NCI-H1417 (cell line): Measurements from ENCODE around the gene SLC5A1.
"Not testable (repeated sequence)": the region's sequence is repeated elsewhere in the genome, so short reads cannot be mapped to it uniquely, and the experiment has no call there.

ENCODE experiments used
- DNase-seq, 3 experiments: peaks; one replicate each; lab custom pipeline; 2025; lab: John Stamatoyannopoulos, UW

SLC5A1 gene

DNA sequence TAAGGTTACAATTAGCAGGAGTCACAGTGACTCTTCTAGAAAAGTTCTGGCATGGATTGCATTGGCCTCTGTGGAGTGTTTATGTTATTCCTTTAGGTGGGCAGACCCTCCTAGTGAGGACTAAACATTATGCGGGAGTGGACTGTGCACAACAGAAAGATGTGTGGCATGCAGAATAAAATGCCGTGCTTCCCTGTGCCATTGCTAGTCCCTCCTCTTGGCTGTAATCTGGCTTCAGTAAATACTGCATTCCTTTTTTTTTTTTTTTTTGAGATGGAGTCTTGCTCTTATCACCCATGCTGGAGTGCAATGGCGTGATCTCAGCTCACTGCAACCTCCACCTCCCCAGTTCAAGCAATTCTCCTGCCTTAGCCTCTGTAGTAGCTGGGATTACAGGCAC, 45.0 kb downstream of the SLC5A1 start:
- DNase-seq, result no peak

DNA sequence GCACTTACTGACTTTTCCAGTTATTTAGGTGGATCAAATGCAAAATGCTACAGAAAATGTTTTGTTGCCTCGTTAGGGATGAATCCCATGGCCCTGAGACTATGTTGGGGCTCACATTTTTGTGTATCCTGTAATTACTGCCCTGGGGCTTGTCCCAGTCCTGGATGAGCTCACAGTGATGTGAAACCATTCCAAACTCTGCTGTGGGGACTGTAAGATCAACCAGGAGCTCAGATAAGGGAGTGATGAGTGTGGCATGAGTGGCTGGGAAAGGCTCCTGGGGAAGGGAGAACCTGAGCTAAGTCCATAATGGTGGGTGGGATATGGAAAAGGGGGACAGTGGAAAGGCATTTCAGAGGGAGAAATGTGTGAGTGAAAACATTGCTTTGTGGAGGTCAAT, 54.0 kb downstream of the SLC5A1 start:
- DNase-seq, result no peak

DNA sequence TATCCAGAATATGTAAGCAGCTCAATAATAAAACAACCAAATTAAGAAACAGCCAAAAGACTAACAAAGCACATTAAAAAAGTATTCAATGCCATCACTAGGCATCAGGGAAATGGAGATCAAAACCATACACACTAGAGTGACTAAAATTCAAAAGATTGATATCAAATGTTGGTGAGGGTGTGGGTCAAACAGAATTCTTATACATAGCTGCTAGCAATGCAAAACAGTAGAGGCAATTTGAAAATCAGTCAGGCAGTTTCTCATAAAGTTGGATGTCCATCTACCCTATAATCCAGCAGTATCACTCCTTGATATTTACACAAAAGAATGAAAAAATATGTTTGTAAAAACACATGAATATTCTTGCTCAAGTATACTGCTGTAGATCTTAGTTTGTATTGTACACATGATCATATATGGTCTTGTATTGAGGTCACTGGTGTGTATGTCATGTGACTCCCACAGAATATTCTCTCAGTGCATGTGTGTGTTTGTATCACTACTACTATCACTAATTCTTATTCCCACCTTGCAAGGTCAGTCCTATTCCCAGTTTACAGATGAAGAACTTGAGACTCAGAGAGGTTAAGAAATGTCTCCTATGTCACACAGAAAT, 54.9 kb downstream of the SLC5A1 start:
- no peak for DNase-seq

DNA sequence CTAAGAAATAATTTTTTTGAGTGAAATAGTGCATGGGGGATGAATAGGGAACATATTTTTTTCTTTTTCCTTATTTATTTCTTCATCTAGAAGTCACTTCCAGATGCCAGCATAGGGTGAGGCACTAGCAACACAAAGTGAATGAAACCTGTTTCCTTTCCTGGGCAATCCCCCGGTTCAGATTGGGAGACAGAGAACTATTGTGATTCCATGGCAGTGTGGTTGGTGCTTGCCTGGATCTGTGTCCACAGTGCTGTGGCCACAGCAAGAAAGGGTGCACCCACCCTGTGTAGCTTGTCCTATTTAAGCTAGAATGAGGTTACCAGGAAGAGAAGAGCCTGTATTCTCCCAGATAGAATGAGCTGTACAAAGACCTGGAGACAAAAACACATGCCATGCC, 57.6 kb downstream of the SLC5A1 start:
- DNase-seq, result no peak

DNA sequence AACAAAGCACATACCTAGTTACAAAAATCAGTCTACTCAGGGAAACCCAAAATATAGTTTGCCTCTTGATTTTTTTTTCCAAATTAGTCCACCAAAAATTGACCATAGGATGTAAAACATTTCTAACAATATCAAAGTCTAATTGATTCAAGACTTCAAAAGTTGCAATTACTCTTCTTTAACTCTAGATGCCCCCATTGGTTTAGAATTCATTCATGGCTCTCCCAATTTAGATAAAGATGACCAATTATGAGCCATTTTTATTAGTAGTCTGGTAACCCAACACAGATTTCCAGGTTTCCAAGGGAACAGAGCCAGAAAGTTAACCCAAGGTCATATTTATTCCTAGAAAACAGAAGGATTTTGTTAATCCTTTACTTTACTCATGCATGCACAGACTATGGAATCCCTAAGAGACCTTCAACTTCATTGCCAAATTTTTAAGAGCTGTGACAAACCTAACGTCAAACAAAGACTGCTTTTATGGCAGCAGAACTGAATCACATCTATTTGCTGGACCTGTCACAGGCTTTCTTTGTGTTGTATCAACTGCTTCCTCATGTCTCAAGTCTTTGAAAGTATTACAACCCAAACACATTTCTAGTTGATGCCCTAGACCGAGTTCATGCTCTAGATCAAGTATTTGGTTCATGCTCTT, 60.7 kb downstream of the SLC5A1 start:
- peak in 1 of 3 experiments; percentile 41 for DNase-seq

DNA sequence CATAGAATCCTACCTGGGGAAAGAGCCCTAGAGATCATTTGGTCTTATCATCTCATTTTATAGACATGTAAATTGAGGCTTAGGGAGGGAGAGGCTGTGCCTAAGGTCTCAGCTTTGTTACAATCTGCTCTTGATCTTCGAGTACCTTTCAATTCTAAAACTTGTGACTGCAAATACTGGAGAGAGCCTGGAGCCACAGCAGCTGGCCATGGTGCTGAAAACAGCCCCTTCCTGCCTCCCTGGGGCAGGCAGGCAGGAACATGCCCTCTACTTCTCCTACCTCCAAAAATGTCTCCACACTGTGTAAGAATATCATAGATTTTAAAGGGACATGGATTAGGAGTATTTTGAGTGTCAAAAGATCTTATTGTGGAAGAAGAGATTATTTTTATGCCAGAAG, 63.9 kb downstream of the SLC5A1 start:
- DNase-seq, result peak in 1 of 3 experiments; percentile 1

DNA sequence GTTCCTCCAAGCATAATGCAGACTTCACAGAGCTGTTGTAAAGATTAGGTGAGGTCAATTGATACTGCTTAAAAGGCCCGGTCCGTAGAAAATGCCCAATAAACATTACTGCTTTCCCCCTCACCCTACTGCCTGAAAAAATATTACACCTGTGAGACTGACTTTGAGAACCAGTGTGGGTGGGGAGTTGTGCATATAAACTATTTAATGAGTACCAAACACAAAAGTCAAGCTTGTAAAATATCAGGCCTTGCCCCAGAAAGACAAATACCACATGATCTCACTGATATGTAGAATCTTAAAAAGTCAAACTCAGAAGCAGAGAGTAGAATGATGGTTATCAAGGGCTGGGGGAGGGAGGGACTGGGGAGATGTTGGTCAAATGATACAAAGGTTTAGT, 69.3 kb downstream of the SLC5A1 start:
- no peak for DNase-seq

DNA sequence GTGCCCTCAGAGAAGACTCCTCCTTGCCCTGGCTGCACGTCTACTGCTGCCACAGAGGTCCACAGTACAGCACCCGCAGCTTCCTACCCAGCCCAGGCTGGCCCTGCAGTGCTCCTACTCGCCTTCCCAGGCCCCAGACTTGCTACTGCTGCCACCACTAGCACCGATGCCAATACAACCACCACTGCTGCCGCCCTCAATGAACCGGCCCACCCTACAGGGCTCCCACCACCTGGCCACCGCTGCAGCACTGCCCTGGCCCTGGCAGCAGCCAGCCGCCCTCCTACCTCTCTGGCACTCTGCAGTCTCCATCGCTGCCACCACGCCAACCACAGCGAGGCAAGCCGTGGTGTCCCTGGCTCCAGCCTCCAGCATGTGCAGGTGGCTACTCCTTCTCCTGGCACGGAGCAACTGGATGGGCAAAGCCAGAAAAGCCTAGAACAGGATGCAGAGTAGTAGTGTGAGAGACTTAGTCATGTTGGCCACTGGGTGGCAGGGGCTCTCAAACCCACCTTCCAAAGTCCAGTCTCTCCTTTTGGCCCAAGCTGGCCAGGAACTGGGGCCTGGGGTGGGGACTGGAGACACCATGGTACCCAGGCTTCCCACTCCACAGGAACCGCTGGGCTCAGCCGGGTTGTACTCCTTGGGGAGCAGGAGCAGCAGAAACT, 76.6 kb downstream of the SLC5A1 start:
- DNase-seq, result no peak

DNA sequence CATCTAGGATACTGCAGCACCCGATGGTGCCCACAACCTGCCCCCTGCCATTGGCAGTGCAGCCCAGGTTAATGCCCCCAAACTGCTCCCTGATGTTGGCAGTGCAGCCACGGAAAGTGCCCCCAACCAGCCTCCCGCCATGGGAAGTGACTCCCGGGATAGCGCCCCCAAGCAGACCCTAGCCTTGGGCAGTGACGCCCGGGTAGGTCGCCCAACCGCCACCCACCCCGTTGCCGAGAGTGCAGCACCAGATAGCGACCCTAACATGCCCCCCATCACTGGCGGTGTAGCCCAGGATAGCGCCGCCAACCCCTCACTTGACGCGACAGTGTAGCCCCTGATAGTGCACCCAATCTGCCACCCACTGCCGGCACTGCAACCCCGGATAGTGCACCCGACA, 77.5 kb downstream of the SLC5A1 start:
- DNase-seq, result no peak

DNA sequence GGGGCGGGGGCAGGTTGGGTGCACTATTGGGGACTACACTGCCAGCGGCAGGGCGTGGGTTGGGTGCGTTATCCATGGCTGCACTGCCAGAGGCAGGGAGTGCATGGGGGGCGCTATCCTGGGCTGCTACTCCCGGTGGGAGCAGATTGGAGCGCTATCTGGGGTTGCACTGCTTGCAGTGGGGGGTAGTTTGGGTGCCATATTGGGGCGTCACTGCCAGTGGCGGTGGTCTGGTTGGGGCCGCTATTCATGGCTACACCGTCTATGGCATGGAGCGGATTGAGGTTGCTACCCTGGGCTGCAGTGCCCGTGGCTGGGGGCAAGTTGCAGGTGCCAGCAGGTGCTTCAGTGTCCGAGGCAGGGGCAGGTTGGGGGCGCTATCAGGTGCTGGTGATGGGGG, 79.8 kb downstream of the SLC5A1 start:
- no peak for DNase-seq

DNA sequence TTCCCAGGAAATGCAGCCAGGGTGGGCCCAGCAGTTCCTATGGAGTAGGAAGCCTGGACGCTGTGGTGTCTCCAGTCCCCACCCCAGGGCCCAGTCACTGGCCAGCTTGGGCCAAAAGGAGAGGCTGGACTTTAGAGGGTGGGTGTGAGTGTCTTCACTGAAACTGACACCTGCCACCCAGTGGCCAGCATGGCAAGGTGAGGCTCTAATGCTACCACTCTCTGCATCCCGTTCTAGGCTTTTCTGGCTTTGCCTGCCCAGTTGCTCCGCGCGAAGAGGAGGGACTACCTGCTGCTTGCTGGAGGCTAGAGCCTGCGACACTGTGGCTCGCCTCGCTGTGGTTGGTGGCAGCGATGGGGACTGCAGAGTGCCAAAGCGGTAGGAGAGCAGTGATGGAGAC, 80.6 kb downstream of the SLC5A1 start:
- no peak for DNase-seq

DNA sequence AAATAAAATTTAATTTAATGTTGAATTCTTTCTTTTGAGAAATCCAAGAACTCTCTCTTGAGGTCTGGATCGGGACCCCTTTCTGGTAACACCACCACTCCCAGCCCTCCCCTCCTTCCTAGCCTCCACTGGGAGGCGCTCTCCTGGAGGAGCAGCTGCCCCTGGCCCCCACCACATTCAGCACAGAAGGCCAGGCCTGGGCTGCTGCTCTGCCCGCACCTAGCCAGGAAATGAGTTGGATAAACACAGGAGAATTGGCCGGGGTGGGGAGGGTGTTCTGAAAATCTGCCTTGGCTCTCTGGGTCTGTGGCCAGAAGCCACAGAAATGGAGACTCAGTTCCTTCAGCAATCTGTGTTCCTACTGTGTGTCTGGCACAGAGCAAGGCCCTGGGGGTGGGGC, 84.8 kb downstream of the SLC5A1 start:
- DNase-seq, result no peak

DNA sequence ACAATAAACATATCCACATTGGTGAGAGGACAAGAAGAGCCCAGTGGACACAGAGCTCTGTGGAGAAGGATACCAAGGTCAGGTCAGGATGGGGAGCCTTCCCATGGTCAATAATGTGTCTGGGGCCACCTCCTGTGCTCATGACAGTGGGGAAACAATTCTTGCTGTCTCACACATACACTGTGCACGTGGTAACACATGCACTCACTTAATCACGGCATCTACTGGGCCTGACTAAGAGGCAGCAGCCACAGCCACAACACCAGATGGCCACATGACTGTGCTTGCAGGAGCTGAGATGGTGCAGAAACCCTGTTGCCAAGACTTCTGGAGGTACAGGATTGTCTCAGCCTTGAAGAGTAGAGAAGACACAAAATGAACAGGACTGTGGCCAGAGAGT, 87.4 kb downstream of the SLC5A1 start:
- no peak for DNase-seq

DNA sequence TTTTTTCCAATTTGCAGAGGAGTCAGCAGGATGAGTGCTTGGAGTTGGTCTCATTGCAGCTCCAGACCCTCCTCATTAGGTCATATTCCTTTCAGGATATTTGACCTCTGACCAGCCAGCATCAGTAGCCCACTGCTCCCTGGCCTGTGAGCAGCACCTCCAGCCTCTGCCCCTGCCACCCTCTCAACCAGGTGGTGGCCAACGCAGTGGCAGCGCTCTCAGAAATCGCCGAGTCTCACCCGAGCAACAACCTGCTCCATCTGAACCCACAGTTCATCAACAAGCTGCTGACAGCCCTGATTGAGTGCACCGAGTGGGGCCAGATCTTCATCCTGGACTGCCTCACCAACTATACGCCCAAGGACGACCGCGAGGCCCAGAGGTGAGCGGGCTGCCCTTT, 89.1 kb downstream of the SLC5A1 start:
- no peak for DNase-seq

DNA sequence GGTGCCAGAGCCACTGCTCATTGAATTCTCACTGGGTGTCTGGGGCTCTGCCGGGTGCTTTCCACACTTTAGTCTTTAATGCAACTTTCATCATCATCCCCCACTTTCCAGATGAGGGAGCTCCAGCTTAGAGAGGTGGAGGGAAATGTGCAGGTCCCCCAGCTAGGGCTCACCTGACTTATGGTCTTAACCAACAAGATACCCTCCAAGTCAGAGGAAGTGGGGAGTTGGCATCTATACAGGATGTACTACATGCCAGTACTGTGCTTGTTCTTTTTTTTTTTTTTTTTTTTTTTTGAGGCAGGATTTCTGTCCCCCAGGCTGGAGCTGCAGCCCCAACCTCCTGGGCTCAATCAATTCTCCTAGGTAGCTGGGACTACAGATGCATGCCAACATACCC, 89.7 kb downstream of the SLC5A1 start:
- DNase-seq, result no peak

DNA sequence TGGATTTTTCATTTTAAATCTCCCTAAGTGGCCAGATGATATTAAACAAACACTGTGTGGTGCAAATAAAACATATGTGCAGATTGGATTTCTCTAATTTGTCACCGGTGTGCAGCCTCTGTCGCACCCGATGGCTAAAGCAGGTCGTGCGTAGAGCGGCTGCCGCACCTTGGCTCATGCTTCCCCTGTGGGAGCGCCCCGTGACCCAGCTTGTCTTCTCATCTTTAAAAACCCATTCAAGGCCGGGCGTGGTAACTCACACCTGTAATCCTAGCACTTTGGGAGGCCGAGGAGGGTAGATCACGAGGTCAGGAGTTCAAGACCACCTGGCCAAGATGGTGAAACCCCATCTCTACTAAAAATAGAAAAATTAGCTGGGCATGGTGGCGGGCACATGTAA, 91.7 kb downstream of the SLC5A1 start:
- DNase-seq, result not testable (repeated sequence)

DNA sequence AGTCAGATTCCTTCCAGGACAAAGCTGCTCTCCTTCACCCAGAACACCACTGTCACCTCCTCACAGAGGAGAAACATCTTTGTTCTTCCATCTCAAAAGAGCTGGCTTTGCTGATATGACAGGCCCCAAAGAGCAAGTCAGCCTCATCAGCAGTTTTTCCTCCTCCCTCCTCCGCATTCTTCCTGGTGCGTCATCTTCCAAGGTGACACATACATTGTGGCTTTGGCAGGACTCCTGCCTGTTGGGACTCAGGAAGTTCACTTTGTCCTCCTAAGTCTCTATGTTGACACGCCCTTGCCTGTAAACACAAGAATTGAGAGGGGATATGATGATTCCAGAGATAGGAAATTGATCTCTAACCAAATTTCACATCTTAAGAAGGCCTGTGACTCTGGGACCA, 92.9 kb downstream of the SLC5A1 start:
- not testable (repeated sequence) for DNase-seq

DNA sequence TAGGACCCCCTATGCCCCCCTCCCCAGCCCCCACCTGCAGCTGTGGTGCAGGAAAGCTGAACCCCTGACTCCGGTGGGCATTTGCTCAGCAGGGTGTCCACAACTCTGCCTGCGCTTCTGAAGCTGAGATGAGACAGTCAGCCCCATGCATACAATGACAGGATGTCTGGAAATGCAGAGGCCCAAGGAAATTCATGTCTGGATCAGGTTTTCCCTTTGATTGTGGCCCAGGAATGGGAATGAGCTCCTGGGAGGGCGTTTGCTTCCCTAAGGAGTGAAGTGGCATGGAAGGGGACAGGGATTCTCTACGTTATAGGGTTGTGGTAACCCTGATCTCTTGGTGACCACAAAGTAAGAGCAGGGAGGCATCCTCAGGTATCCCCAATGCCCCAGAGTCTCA, 93.8 kb downstream of the SLC5A1 start:
- DNase-seq, result not testable (repeated sequence)

DNA sequence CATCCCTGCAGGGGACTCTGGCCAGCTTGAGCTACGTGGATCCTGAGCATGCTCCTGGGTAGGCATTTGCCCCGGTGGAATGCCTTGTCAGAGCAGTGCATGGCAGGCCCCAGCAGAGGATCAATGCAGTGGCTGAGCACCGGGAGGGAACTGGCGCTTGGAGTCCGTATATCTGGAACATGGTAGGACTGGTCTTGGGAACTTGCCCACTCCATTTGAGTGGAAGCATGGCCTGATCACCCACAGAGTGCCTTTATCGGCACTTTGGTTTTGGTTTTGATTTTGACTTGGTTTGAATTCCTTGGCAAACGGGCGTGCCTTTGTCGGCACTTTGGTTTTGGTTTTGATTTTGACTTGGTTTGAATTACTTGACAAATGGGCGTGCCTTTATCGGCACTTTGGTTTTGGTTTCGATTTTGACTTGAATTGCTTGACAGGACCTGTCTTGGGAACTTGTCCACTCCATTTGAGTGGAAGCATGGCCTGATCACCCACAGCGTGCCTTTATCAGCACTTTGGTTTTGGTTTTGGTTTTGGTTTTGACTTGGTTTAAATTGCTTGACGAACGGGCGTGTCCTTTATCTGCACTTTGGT, 94.8 kb downstream of the SLC5A1 start:
- peak in 1 of 3 experiments; percentile 44 for DNase-seq

DNA sequence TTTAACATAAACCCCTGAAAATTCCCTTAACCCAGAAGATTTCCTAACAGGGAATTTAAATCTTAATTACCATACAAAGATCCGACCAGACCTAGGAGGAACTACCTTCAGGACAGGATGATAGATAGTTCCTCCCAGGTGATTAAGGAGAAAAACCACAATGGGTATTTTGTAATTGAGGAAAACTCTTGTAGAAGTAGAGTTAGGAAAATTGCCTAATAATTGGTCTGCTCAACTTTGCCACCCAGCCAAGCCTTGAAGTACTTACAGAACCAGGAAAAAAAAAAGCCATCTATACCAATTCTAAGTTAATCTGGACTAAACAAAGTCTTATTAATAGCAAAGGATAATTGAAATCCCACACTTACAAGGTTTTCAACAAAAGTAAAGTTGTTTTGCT, 95.5 kb downstream of the SLC5A1 start:
- DNase-seq, result not testable (repeated sequence)

DNA sequence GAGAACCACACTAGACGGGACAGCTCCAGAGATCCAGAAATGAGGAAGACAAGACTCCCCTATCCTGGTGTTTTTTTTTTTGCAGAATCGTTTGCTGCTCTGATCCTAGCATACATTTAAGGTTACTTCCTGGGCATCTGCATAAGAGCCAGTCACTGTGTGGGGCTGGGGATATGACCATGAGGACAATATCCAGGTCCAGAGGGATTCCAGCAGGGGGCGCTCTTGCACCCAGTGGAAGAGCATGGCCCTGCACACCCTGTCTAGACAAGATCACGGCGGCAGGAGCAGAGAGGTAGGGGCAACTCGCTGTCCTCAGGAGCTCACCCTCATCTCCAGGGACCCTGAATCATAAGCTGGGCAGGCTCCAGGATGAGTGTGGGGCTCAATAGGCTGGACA, 97.6 kb downstream of the SLC5A1 start:
- DNase-seq, result peak in 1 of 3 experiments; percentile 1

DNA sequence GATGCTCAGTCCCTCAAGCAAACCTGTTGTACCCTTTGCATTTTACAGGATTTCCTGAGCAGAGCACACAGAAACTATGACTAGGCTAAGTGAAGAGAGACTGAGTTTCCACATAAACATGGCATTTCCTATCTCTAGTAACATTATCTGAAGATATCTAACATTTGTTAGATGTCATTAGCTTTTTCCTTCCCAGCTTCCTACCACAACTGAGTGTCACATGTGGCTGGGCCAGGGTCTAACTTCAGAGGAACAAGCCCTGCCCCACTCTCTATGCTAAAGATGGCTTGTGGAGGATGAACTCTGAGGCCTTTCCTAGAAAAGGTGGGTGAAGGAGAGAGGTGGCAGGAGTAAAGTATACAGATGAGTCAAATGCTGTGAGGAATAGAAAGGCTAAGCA, 99.5 kb downstream of the SLC5A1 start:
- DNase-seq, result no peak
